NCI-H187 treated with DMSO at 0.1 percent for 48 hours (cell line): ENCODE data around the gene NDUFC1.
"Not testable (repeated sequence)": the region's sequence is repeated elsewhere in the genome, so short reads cannot be mapped to it uniquely, and the experiment has no call there.

Experiments used
- DNase-seq: peaks from one replicate; lab custom pipeline; 2025; lab: John Stamatoyannopoulos, UW

Gene NDUFC1

GRCh38 chr4:139297001-139297410 is 5.3 kb downstream of the NDUFC1 start:
- no peak for DNase-seq

DNA sequence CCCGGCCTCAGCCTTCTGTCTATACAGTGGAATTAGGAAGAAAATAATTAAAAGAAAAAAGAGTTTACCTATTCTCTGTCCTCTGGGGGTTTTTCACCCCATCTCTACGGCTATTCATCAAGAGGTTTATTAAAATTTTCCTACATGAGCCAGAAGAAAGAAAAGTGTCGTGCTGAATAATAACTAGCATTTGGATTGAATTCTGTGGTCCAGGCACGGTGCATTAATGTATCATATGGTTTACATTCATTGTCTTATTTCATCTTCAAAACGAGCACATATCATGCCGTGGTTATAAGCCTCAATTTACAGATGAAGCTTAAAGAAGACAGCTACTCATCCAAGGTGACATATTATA is 6.4 kb downstream of the NDUFC1 start:
- no peak for DNase-seq

DNA sequence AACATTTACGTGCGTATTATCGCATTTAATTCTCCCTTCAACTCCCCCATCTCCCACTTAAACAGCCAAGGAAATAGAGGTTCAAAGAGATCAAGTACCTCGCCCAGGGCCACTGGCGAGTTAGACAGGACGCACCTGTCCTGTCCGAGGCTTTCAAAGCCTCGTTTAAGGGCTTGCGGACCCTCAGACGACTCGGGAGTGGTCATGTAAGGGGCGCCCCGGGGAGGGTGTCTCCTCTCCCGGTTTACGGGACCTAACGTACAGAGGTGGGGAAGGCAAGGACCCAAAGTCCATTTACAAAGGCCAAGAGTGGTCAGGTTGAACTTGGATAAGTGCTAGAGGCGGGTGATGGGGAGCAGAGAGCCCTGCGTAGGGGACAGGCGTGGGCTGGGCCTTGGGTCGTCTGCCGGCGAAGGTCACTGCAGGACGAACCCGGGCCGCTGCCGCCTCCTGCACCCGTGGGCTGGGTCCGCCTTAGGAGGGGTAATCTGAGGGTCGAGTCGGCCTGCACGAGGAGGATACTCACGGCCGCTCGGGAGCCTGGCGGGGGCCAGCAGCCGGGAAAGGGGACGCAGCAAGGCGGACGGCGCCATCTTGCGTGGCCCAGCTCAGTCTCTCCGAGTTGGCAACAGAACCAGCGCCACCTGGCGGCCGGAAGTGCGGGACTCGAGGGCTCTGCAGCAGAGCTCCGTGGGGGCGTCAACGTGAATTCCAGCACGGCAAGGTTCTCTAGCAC is 6.9 kb downstream of the NDUFC1 start:
- DNase-seq = peak; percentile 30

- DNase-seq = no peak
Measured at GRCh38 chr4:139286186-139286698, 16.0 kb downstream of the NDUFC1 start.

- DNase-seq = no peak
Measured at GRCh38 chr4:139282721-139283075, 19.6 kb downstream of the NDUFC1 start.

DNA sequence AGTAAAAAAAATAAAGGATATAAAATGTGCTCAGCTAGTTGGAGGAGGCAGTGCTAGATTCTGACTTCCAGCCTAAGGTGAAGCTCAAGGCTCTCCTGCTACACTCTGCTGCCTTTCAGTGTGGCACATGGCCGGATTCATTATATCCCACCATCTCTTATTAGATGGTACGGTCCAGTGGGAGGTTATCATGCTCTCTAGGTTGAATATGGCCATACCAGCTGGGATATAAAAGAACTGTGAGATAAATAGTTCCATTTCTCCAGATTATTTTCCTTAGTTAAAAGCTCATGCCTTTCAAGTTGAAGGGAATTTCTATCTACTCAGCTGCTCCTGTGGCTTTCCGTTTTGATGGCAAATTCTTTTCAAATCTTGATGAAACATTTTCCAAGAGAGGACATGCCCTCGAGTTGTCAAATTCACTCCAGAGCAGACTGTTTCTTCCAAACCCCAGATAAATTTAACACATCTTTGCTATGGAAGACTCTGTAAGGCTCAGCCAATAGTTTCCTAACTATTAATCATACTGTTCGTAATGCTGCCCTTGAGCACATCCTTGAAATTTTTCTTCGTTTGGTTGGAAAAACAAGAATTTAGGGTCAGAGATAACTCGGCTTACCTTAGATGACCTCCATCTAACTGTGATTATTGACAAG is 20.1 kb downstream of the NDUFC1 start:
- no peak for DNase-seq

- no peak for DNase-seq
Measured at GRCh38 chr4:139279760-139280620, 22.3 kb downstream of the NDUFC1 start, which contains the start of gene MGARP. Gene MGARP (minus strand): TSS chr4:139280225. CDS start chr4:139280158, 67 bp downstream.

GRCh38 chr4:139278912-139279759 is 23.1 kb downstream of the NDUFC1 start:
- DNase-seq = no peak

- no peak for DNase-seq
Measured at GRCh38 chr4:139278485-139278884, 23.8 kb downstream of the NDUFC1 start.

DNA sequence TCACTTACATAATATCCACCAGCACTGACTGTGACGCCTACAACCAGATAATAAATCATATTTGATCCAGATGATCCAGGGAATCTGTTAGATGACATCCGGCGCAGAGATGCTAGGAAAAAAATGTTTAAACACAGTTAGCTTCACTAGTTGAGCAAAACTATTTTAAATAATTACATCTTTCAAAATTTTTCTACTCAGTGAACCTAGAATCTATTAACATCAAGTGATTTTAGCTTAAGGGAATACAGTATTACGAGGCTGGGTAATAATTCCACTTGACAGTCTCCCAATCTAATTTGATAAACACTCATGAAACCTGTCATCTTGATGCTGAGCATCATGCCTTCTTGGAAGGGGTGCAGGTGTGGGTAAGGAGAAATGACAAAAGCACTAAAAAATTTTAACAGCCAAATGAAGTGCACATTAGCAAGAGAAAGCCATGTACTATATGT is 27.0 kb downstream of the NDUFC1 start:
- no peak for DNase-seq

DNA sequence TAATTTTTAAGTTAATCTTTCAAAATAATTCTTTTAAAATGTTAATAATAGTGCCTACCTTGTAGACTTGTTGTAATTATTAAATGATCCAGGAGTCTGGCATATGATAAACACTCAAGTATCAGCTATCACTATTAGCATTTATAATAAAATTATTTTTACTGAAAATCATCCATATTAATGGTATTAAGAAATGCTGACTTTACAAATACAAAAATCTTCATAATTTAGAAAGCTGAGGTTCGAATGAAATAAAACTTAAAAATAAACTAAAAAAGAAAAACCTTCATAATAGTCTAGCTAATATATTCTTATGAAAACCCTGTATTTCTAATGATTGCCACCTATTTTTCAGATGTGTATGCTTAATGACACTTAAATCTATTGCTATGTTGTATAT is 27.5 kb downstream of the NDUFC1 start:
- DNase-seq = no peak

- no peak for DNase-seq
Measured at GRCh38 chr4:139273835-139274234, 28.4 kb downstream of the NDUFC1 start.

GRCh38 chr4:139267301-139267700 is 35.0 kb downstream of the NDUFC1 start:
- DNase-seq = no peak

DNA sequence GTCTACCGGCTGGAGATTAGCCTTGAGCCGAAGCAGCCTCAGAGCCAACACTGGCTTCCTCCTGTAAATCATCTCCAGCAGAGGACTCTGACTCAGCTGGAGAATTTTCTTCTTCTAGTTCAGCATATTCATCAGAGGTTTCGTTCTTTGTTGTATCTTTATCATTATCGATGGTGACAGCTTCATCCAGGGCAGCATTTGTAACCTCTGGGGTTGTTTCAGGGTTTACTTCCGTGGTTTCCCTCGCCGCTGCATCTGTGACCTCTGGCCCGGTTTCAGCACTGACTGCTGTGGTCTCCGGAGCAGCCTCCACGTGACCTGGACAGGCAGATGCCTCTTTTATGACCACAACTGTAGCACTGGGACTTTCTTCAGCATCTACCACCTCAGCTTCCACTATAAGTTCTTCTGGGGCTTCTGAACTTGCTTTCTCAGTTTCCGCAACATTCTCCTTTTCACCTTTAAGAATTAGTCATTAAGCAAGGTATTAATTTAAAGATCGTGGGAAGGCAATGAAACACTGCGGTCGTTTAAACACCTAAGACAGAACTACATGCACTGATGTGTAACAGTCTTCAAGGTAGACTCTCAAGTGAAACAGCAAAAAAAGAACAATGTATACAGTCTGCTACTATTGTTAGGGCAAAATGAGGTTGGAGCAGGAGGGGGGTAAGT is 35.6 kb downstream of the NDUFC1 start:
- DNase-seq = no peak

GRCh38 chr4:139266208-139266582 is 36.1 kb downstream of the NDUFC1 start:
- no peak for DNase-seq

DNA sequence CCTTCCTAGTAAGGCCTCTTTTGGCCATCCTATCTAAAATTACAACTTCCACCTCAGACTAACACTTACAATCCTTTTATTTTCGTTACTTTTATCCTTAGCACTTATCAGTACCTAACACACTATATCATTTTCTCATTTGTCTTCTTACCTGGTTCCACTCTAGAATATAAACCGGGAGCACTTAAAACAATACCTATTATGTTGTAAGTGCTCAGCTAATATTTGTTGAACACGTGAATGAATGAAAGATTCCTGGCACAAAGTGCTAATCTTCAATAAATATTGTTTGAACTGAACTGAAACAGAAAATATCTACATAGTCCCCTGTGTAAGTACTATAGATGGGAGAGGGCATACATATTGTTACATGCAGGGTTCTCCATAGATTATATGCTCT is 36.6 kb downstream of the NDUFC1 start:
- DNase-seq = no peak

DNA sequence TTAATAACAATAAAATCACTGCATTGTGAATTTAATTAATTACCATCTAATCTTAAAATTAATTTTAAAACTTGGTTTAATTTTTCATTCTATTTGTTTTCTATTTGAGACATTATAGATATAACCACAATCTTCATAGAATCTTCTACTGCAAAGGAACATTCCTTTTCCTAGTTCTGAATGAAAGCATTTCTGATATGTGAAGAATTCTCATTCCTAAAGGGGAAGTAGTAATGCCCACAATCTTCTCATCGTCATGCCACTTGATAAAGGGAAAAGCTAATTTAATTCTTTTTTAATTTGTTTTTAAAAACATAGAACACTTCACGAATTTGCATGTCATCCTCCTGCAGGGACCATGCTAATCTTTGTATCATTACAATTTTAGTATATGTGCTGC is 45.9 kb downstream of the NDUFC1 start:
- no peak for DNase-seq

- not testable (repeated sequence) for DNase-seq
Measured at GRCh38 chr4:139255581-139255980, 46.7 kb downstream of the NDUFC1 start.

- DNase-seq = no peak
Measured at GRCh38 chr4:139253713-139254112, 48.6 kb downstream of the NDUFC1 start.

- DNase-seq = no peak
Measured at GRCh38 chr4:139253046-139253445, 49.2 kb downstream of the NDUFC1 start.

DNA sequence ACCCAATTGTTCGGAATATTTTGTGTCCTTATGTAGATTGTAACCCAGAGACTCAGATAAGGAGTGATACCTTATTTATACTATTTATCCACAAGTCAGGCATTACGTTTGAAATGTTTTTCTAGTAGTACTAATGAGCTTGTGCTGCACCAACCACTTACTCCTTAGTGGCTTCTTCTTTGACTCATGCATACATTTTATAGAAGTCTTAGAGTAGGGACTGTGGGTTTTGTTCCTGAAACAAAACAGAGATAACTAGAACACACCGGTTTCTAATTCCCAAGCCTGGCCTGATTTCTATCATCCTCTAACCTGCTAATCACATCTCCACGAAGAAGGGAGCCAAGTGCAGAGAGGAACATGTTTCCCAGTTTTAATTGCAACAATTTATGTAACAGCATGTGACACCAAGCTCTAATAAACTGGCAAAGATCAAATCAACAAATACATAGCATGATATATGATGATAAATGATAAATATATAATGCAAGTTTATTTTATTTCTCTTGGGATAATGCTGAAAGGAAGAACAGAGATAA is 54.5 kb downstream of the NDUFC1 start:
- DNase-seq = no peak
